NCI-H128 (cell line): Measurements from ENCODE around the gene LNX2.

Source experiments
- DNase-seq: peaks from one replicate; lab custom pipeline; 2025; ENCODE audit not compliant: unreplicated experiment; lab: John Stamatoyannopoulos, UW

Gene LNX2

DNA sequence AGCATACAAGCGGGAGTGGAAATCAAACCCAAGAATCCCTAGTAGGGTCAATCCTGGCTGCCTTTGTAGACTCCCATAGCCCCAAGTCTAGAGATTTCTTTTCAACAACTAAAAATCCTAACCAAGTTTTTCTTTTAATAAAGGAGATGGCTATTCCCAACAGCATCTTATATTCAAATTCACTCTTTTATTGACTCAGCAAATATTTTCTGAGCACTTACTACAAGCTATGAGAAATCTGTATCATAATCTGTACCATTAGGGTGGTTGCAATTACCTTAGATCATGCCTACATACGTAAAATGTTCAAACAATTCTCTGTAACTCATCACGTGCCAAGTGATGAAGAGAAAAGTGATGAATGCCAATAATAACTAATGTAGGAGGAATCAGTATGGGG, 54.5 kb downstream of the LNX2 start:
- DNase-seq = no peak

DNA sequence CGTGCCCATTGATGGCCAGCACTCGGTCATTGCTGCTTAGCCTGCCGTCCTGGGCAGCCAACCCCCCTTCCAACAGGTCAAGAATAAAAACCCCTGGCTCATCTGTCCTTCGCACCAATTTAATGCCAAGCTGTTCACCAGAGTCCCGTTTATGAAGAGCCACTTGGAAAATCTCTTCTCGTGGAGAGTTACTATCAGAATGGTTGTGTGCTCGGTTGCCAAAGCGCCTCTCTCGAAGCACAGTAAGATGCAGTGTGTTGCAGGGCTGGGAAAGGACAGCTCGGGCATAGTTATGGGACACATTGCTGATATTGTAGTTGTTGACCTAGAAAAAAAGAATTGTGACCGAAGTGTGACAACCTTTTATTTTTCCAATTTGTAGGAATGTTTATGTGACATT, 57.9 kb downstream of the LNX2 start:
- DNase-seq = no peak

DNA sequence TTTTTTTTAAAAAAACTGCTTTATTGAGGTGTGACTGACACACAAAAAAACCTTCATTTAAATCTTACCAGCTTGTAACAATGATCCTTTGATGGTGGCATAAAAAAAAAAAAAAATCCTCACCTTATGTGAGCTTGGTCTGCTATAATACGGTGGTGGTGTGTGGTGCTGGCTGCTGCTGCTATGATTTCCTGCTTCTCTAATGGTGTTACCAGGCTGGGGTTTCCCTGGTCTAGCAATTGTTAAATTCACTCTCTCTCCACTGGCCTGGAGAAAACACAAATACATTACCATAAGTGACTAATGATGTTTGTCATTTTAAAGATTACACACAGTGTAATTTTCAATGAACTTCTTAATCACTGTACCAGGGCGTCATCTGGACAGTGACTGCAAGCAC, 60.6 kb downstream of the LNX2 start:
- no peak for DNase-seq

DNA sequence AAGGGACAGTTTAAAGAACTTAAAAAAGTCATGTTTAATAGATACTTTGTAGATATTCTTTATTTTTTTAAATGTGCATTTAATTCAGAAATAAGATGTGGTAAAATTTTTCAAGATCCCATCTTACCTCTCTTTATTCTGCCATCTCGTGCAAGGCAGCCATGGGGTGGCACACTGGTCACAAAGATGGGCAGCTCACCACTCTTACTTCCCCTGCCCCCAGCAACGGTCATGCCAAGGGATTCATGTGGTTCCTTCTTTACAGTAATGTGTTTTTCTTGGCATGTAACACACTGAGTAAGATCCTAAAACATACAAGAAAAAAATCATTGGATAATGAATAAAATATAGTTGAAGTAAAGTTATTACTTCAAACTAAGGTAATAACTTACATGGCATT, 64.2 kb downstream of the LNX2 start:
- DNase-seq = no peak

DNA sequence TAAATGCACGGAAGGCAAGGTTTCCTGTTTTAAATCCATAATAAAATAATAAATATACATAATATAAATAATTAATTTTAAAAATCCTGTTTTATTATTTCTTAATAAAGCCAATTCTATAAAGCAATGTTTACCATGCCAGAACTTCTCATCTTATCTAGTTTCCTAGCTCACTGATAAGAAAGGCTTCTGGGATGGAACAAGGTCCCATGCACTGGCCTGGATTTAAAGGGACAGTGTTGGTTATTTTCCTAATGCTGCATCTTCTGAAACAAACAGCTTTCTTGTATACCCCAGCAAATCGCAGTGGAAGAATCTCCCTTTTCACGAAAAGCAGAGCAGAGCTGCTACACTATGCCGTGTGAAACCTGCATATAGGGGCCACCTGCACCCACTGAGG, 68.8 kb downstream of the LNX2 start:
- DNase-seq = no peak

DNA sequence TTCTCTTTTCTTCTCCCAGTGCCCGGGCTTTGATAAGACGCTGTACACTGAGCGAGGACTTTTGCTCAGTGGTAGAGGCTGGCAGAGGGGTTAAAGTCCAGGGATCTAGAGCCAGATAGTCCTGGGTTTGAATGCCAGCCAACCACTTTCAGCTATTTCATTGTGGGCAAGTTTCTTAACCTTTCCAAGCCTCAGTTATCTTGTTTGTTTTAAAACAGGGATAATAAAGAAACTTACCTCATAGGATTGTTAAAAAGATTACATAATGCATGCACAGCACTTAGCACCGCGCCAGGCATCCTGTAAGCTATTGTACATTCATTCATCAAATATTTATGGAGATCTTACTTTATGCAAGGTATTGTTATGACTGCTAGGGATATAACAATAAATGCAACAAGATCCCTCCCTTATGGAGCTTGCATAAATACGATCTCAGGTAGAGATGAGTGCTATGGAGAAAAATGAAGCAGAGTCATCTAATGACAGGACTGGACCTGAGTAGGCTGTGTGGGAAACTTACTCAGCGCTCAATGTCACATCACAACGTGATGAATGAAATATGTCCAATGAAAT, 70.8 kb downstream of the LNX2 start:
- no peak for DNase-seq

DNA sequence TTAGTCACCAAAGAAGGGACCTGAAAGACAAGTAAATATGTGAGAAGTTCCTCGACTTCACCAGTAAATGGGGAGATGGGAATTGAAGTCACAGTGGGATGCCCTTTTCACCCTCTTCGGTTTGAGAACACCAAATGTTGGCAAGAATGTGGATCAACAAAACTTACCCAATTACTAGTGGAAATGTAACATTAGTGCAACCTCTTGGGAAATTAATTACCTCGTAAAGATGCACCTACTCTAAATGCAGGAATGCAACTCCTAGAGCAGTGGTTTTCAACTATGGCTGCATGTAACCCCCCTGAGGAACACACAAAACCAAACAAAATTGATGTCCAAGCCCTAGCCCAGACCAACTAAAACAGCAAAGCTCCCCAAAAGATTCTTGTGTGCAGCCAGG, 78.1 kb downstream of the LNX2 start:
- no peak for DNase-seq

DNA sequence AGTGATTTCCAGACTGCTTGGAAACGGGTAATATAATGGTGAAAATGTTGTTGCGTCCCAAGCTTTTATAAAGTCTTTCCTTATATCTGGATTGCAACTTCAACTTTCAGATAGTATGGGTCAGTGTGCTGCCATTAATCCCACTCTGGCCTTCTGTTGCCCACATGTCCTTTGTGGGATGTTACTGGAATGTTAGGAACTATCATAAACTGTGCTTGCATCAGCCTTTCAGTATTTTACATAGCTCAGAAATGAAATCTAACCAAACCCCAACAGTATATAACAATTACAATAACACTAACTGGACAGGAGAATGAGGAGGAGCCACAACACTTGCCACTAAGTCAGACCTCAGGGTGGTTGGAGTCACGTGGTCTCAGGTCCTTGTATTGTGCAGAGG, 78.9 kb downstream of the LNX2 start:
- DNase-seq = no peak

DNA sequence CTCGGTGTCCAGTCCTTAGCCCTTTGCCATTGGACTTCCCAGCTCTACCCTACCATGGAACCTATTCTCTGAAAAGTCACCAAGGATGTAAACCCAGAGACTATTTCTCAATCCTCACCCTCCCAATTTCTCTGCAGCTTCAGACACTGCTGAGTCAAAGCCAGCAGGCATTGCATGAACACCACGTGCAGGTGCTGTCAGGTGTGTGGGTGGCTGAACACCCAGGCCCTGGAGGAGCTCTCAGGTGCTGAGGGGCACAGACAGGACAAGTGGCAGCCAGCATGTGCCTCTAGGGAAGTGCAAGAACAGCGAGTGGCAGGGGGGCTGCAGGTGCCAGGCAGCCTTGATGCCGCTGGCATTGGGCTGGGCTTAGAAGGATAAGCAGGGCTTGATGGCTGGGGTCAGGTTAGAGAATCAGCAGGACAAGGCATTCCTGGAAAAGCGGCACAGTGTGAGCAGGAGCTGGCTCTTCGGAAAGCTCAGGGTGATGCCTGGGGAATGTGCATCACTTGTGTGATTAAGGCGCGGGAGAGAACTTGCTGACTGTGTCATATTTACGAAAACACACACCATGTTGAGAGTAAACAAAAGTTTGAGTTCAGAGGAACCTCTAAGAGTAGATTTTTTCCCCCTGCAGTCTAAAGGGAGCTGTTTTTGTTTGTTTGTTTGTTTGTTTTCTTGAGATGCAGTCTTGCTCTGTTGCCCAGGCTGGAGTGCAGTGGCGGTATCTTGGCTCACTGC, 83.8 kb downstream of the LNX2 start:
- no peak for DNase-seq

DNA sequence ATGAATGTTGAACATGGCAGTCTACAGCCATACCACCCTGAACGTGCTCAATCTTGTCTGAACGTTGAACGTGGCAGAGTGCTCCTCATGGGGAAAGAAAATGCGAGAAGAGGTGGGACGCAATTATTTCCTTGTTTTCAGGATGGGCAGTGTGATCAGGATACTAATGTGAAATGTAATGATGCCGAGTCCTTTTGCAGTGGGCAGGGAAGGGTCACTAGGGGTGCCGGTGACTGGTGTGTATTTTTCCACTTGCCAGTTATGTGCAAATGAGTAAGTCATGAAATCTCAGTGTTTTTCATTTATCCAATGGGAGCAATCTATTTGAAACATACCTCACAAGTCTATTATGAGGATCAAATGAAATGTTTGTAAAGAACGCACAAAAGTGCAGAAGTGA, 84.8 kb downstream of the LNX2 start:
- DNase-seq = no peak

DNA sequence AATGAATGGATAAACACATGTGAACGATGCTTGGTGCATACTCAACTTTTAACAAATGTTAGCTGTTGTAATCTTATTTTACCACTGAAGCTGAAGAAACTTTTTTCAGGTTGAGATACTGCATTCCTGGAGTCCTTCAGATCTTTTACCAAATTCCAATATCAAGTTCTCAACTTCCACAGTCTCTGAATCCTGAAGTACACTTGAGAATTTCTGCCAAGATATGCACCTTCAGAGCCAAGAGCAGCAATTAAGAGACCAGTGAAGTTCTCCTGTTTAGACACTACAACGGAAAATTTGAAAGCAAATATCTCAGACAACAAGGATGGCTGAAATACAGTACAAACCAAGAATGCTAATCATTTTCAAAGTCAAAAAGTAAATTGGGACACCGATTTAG, 85.3 kb downstream of the LNX2 start:
- no peak for DNase-seq

DNA sequence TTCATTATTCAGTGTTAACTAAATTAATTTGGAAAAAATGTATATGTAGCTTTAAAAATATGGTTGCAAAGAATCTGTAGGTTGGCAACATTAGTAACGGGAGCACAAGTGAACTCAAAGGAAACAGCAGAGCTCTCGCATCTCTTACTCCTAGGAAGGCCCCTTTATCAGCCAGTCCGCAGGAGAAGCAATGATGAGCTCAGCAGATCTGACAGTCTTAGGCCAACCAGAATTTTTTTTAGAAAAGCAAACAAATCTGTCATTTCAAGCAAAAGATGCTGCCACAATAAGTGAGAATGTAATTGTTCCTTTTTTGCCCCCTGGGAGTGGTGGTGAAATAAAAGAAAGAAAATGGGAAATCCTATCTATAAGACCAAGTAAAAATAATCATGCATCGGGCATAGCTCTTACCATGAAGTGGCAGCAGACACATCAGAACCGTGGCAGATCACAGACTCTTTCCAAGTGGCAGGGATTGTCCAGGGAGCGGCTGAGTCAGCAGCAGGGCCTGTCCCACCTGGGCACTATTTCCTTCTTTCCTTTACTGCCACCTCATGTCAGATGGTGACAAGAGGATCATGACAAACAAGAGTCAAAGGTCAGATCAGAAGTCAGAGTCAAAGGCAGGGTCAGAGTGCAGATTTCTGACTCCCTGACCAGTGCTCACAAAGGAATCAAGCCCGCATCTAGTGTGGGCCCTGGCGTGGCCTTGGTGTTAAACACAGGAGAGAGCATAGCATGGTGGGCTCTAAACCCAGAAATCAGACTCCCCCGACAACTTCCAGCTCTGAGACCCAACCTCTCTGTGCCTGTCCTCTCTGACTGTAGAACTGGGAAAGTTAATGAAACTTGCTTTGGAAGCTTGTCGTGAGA, 86.0 kb downstream of the LNX2 start:
- DNase-seq = no peak

DNA sequence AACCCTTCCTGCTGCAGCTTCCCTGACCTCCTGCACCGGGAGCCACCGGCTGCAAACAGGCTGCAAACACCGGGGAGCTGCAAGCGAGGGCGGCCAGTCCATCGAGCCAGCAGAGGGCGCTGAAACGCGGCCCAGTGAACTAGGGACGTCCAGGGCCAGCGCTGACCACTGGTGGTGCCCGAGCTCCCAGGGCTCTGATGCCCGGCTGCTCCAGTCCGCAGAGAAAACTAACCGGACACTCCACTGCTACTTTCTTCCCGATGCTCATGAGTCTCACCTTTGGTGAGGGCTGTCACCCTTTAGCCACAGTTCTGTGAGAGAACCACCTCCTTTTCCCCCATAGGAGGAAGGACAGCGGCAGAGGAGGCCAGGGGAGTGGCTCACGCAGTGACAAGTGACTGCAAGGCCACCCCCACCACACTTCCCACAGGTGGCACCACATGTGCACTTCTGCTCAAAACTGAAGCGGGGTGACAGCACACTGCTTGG, 87.1 kb downstream of the LNX2 start:
- no peak for DNase-seq

DNA sequence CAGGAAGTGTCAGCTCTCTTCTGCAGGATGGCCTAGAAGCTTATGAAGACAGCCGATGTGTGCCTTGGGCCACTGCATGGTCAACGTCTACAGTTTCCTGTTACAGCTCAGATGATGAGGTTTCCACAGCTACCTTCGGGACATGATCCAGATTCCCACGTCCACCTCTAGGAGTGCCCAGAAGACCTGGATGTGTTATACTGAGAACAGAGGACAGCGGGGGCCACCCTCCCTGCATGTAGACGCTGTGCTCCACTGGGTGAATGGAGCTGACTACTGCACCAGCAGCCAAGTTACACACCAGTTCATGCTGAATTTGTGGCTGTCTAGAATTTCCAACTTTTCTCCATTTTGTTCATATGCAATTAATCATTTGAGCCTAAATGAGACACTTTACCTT, 91.4 kb downstream of the LNX2 start:
- no peak for DNase-seq

DNA sequence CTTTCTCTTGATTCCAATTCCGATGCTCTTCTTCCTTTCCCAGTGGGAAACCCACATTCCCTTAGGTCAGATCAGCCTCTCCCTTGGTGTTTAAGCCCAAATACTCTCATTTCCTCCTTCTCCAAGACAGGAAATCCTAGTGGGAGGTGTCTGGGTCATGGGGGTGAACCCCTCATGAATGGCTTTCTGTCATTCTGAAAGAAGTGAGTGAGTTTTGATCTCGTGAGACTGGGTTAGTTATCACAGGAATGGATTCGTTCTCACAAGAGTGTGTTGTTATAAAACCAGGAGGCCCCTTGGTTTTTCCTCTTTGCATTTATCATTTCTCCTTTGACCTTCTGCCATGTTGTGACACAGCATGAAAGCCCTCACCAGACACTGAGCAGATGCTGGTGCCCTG, 93.8 kb downstream of the LNX2 start:
- no peak for DNase-seq

DNA sequence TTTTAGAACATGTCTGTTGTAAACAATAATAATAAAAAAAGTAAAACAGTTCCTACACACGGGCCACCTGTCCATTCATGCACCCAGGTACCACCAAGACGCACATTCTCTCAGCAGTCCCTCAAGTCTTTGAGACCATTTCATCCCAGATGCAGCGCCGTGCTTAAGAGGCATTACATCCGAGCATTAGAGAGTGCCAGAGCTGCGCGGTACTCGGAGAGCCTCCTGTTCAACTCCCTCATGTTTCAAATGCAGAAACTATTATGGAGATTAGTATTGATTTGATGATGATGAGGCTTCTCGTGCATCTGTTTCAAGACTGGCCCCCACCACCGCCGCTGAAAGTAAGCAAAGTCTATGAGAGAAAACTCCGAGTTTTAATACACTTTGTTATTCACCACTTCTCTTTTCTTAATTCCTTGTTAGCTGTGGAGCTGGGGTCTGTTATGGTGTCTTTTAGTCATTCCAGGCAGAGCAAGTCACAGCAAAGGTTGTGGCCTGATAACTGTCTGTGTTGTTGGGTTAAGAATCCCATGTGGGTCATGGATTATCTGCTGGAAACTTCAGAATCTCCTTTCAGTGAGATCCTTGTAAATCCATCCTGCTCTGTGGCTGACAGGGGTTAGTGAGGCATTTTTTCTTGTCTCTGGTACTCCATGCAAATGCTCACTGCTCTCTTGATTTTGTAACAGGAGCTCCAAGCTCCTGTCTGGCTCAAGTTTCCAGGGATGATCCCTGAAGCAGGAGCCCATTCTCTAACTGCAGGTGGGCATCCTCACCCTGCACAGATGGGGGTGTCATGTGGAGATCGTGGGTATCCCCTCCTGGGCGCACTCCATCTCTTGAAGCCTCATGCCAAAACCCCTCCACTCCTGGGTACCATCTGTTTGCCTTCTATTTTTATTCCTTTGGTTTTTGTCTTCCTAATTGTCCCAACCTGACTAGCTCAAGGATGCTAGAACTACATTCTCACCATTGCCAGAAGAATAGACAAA, 95.1 kb downstream of the LNX2 start:
- DNase-seq = no peak

DNA sequence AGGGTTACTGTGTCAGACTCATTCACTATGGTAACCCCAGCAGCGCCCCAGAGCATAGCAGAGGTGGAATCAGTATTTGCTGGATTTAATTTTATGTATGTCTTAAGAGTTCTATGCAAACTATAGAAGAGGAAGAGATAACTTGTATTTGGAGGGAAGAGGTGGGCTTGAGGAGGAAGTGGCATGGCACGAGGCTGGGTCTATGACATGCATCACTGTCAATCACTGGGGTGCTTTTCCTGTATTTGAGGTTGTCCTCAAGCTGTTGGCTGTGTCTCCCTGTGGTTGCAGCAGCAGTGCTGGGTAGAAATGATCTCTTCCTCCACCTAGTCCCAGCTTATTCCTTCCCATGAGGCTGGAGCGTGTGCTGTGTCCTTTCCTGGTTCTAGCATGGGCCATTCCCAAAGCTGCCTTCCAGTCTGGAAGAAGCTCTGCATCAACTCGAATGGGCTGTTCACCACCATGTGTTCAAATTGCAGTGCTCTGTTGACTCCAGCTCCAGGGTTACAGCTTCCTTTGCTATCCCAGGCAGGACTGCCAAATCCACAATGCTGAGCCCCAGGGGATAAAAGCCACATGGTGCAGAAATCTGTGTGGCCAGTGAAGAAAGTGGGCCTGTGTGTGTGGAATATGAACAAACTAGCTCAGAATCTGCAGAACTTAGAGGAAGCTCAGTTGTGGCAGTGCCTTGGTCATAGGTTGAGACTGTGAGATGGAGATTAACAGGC, 96.8 kb downstream of the LNX2 start:
- DNase-seq = no peak

DNA sequence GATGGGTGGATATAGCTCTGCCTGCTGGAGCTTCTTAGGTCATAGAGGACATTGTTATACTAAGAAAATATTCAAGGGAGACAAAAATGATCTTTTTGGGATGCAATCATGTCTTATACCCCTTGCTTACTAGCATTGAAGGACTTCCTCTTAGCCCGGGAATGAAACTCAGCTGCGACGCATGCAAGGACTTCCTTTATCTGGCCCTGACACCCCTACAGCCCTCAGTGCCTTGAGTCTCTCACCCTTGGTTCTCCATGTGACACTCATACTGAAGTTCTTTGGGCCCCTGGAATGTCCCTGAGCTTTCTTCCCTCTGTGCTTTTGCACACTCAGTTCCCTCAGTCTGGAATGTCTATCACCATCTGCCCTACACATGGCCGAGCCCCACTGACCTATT, 97.5 kb downstream of the LNX2 start:
- DNase-seq = no peak

DNA sequence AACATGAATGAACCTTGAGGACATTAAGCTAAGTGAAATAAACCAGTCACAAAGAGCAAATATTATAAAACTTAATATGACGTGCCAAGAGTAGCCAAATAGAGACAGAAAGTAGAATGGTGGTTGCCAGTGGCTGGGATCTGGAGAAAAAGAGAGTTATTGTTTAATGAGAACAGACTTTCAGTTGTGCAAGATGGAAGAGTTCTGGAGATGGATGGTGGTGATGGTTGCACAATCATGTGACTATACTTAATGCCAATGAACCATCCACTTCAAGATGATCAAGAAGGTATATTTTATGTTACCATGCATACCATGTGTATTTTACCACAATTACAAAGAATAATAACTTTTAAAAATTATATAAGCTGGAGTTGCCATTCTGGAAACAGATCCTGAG, 104.2 kb downstream of the LNX2 start:
- no peak for DNase-seq

DNA sequence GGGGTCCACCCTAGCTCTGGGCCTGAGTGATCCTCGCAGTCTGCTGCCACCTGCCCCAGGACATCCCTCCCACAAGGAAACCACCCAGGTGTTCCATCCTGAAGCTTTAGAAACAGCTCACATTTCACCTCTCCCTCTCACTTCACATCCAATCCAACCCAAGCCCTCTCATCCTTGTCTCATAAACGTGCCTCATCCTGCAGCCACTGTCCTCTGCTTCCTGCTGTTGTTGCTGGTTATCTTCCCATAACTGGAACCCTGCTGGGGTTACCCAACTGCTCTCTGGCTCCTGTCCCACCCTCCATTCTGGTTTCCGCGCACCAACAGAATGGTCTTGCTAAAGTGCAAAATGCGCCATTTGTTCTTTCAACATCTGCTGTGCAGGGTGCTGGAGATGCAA, 110.2 kb downstream of the LNX2 start:
- no peak for DNase-seq
